Measurements from ENCODE around the gene SSTR4.

SSTR4 gene

DNA sequence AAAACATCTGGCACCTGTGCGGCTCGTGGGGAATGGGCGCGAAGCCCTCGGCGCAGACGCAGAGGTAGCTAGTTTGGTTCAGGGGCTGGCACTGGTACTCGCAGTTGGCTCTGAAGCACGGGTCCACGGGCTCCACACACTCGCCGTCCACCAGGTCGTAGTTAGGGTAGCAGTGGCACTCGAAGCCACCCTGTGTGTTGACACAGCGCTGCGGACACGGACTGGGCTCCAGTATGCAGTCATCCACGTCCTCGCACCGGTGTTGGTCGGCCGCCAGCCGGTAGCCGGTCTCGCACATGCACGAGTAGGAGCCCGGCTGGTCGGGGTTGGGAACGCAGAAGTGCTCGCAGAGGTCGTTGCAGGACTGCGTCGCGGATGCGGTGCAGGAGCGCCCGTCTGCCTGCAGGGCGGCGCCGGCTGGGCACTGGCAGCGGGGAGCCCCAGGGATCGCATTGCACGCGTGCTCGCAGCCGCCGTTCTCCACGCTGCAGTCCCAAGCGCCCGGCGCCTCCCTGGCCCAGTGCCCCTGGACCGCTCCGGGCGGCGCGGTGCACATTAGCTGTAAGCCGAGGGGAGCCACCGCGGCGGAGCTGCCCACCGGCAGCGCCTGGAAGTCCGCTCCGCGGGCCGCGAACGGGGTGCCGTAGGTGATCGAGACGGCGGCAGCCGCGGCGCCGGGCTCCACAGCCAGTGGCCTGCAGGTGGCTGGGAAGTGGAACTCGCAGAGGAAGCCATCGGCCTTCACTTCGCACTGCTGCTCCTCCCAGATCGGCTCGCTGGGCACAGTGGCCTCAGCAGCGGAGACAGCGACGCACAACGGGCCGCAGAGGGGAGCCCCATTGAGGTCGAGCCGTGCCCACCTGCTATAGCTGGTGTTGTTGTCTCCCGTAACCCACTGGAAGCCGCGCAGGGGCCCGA lies 13.4 kb downstream of the SSTR4 start:
- TF ChIP-seq, protein P1, sequence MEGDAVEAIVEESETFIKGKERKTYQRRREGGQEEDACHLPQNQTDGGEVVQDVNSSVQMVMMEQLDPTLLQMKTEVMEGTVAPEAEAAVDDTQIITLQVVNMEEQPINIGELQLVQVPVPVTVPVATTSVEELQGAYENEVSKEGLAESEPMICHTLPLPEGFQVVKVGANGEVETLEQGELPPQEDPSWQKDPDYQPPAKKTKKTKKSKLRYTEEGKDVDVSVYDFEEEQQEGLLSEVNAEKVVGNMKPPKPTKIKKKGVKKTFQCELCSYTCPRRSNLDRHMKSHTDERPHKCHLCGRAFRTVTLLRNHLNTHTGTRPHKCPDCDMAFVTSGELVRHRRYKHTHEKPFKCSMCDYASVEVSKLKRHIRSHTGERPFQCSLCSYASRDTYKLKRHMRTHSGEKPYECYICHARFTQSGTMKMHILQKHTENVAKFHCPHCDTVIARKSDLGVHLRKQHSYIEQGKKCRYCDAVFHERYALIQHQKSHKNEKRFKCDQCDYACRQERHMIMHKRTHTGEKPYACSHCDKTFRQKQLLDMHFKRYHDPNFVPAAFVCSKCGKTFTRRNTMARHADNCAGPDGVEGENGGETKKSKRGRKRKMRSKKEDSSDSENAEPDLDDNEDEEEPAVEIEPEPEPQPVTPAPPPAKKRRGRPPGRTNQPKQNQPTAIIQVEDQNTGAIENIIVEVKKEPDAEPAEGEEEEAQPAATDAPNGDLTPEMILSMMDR (IDR thresholded peaks at IDR 0.05; ENCODE audit: borderline replicate concordance, insufficient read depth, low read depth, low read length): peak; percentile 62
- peak overlapping the region; percentile 36 for H3K4me3 ChIP-seq (ENCODE audit: low read depth, low read length)

DNA sequence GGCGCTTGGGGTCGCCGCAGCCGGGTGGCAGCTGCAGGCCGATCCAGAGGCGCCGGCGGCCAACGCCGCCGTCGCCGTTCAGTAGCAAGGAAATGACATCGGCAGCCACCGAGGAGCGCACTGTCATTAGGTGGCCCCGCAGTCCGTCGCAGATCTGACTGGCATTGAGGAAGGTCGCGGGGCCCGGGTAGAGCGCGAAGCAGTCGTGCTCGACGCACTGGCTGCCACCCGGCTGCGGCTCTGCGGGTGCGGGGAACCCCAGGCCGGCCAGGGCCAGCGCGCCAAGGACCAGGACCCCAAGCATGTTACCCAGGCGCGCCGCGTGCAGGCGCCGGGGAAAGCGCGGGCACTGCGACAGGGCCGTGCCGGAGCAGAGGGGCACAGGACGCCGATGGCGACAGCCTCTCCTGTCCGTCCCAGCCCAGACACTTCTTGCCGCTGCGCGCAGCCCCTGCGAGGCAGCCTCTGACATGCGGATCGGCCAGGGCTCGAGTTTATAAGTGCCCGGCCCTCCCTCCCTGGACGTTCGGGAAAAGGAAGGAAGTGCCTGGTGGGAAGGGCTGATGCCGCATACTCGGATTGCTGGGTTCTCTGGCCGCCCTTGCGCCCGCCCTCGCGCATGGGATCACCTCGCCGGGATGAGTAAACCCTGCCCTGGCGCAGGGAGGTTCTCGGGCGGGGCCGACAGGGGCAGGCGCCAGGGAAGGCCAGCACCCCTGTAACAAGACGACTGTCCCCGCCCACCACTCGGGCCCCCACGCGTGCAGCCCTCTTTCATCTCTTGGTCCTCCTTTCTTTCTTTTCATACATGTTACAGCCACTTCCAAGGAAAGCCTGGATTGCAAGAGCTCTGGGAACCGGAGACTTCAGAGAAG lies 14.3 kb downstream of the SSTR4 start, which contains the start of gene THBD:
TSS of gene THBD (minus strand) at position 472 of the 875 bp plus-strand sequence. CDS start at position 304, 168 bp downstream.
- peak within 1 kb of the TSS; percentile 36 for H3K4me3 ChIP-seq (ENCODE audit: low read depth, low read length)

DNA sequence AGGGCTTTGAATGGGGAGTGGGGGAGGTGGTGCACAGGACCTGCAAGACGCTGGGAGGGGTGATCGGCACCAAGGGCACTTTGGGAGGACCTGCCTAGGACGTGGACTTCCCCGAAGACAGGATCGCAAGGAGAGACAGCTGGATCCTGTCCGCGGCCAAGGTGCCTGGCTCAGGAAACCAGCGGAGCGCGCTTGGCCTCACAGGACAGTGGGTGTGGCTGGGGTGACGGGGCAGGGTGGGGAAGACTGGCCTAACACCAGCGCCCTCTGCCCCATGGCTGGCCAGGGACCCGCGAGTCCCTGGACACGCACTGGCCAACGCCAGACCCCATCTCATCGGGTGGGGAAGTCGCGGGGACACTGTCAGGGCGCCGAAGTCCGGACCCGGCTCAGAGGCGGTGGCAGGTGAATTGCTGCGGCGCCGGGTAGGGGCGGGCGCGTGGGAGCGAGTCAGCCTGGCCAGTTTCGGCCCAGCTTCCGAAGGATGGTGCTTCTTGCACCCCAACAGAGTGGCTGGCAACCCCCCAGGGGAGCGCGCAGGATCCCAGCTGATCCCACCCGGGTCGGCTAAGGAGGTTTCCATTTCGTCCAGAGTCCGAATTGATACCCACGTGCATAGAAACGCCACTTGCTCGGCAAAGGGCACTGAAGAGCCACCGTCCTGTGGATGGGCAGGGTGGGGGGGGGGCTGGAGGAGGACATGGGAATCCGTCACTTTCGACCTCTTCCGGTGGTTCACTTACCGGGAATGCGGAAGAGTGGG lies 15.1 kb downstream of the SSTR4 start:
- H3K4me3 ChIP-seq (ENCODE audit: low read depth, low read length): peak overlapping the region; percentile 36
- TF ChIP-seq, protein P1 (IDR thresholded peaks at IDR 0.05; ENCODE audit: borderline replicate concordance, insufficient read depth, low read depth, low read length): no peak

More for the DNA sequence above, 14.3 kb downstream of the SSTR4 start, which contains the start of gene THBD:
- TF ChIP-seq, protein P1 (IDR thresholded peaks at IDR 0.05; ENCODE audit: borderline replicate concordance, insufficient read depth, low read depth, low read length): no peak

DNA sequence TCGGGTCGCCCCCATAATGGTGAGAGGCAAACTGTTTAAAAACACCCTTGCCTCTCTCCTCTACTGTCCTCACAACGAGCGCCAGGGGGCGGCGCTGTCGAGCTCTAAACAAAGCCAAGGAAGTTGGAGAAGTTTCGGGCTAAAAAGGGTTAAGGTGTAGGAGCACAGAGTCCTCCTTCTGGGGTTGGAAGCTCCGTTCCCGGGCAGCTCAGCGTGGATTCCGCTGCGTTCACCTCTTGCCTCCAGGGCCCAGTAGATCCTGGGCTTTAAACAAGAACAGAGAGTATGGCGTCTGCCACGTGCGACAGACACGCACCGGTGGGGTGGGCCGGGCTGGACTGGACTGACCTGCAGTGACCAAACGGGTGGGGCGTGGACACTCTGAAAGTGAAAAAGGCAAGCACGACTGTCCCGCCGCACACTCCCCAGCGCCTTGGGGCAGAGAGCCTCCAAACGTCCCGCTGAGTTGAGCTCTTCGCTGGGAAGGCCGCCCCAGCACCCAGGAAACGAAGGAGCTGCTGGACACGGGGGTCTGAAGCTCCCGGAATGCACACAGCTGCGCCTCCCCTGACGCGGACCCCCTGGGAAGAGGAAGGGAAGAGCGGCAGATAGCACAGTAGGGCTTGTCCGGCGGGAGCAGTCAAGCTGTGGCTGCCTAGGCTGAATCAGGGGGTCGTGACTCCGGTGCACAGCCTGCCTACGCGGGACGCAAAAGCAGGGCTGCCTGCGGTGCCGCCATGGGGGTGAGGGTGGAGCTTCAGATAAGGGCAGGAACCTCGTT lies 15.9 kb downstream of the SSTR4 start:
- peak overlapping the region; percentile 36 for H3K4me3 ChIP-seq (ENCODE audit: low read depth, low read length)

DNA sequence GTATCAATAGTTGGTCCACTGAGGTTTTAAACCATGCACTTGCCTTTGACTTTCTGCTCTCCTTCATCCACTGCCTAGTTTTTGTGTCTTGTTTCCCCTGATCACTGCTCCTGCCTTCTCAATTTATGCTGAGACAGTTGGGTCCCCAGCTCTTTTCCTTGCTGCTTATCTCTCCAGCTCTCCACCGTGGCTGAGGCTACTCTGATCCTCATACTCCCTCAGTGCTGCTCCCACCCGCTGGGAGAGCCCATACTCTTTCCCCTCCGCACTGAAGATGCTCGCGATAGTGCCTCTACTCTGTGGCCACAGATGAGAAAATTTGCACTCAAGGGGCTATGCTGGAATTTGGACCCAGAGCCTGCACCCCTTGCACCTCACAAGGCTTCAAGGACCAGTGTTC lies 17.8 kb downstream of the SSTR4 start:
- TF ChIP-seq, protein P1 (IDR thresholded peaks at IDR 0.05; ENCODE audit: borderline replicate concordance, insufficient read depth, low read depth, low read length): no peak
- no peak overlapping the region for H3K4me3 ChIP-seq (ENCODE audit: low read depth, low read length)

More for the DNA sequence above, 15.9 kb downstream of the SSTR4 start:
- TF ChIP-seq, protein P1 (IDR thresholded peaks at IDR 0.05; ENCODE audit: borderline replicate concordance, insufficient read depth, low read depth, low read length): peak; percentile 64

DNA sequence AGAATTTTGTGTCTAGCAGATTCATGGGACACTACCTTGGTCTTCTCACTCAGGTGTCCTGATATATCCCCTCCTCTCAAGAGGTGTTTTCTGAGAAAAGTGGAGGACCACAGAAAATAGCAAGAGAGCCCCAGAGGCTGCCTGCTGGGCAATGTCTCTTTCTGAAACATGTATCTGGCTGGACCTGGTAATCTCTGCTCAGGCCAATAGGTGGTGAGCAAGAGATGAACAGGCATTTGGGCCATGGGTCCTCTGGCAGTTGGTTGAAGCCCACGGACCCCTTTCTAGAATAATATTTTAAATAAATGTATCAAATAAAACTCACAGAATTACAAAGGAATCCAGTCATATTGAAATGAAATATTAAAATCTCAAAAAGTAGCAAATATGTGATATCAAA lies 23.1 kb downstream of the SSTR4 start:
- no peak overlapping the region for H3K4me3 ChIP-seq (ENCODE audit: low read depth, low read length)
- TF ChIP-seq, protein P1 (IDR thresholded peaks at IDR 0.05; ENCODE audit: borderline replicate concordance, insufficient read depth, low read depth, low read length): no peak

Measured in GM12875 (cell line).